ENCODE data around the gene AMACR.
"Not testable (repeated sequence)": the region's sequence is repeated elsewhere in the genome, so short reads cannot be mapped to it uniquely, and the experiment has no call there.

Gene AMACR

GRCh38 chr5:34034534-34035327 is 26.9 kb upstream of the AMACR start:
- TF ChIP-seq CTCF (IDR thresholded peaks at IDR 0.05; ENCODE audit: low read depth, low read length), result no peak
- no peak for DNase-seq
- no peak overlapping the region for H3K27ac ChIP-seq
- H3K36me3 ChIP-seq, result no peaks in the 10 kb centered on the region
- H3K27me3 ChIP-seq (ENCODE audit: insufficient read depth, low read depth, severe bottlenecking), result no peaks in the 10 kb centered on the region
- no peaks in the 10 kb centered on the region for H3K9me3 ChIP-seq (ENCODE audit: severe bottlenecking)
- no peak overlapping the region for H3K4me3 ChIP-seq (ENCODE audit: low read depth, low read length)

GRCh38 chr5:34031966-34032365 is 24.1 kb upstream of the AMACR start:
- no peak for TF ChIP-seq CTCF (IDR thresholded peaks at IDR 0.05; ENCODE audit: low read depth, low read length)
- Histone ChIP-seq H3K4me3 (ENCODE audit: low read depth, low read length) (no peak overlapping the region), H3K27me3 (ENCODE audit: insufficient read depth, low read depth, severe bottlenecking) (no peaks in the 10 kb centered on the region), H3K9me3 (ENCODE audit: severe bottlenecking) (no peaks in the 10 kb centered on the region), H3K36me3 (no peaks in the 10 kb centered on the region), H3K27ac (no peak overlapping the region)
- DNase-seq, result no peak

- no peak overlapping the region for H3K27ac ChIP-seq
- no peaks in the 10 kb centered on the region for H3K9me3 ChIP-seq (ENCODE audit: severe bottlenecking)
- H3K36me3 ChIP-seq, result no peaks in the 10 kb centered on the region
- H3K27me3 ChIP-seq (ENCODE audit: insufficient read depth, low read depth, severe bottlenecking), result no peaks in the 10 kb centered on the region
- H3K4me3 ChIP-seq (ENCODE audit: low read depth, low read length), result no peak overlapping the region
- TF ChIP-seq CTCF (IDR thresholded peaks at IDR 0.05; ENCODE audit: low read depth, low read length), result no peak
- DNase-seq, result no peak
Observed at GRCh38 chr5:34031117-34031516, 23.3 kb upstream of the AMACR start.

GRCh38 chr5:34030585-34030984 is 22.7 kb upstream of the AMACR start:
- not testable (repeated sequence) for H3K4me3 ChIP-seq (ENCODE audit: low read depth, low read length); H3K9me3 ChIP-seq (ENCODE audit: severe bottlenecking); H3K36me3 ChIP-seq; DNase-seq; H3K27ac ChIP-seq; H3K27me3 ChIP-seq (ENCODE audit: insufficient read depth, low read depth, severe bottlenecking)

GRCh38 chr5:34030048-34030447 is 22.2 kb upstream of the AMACR start:
- no peaks in the 10 kb centered on the region for H3K36me3 ChIP-seq
- H3K9me3 ChIP-seq (ENCODE audit: severe bottlenecking), result no peaks in the 10 kb centered on the region
- no peaks in the 10 kb centered on the region for H3K27me3 ChIP-seq (ENCODE audit: insufficient read depth, low read depth, severe bottlenecking)
- DNase-seq, result no peak
- TF ChIP-seq CTCF (IDR thresholded peaks at IDR 0.05; ENCODE audit: low read depth, low read length), result no peak
- no peak overlapping the region for H3K27ac ChIP-seq
- no peak overlapping the region for H3K4me3 ChIP-seq (ENCODE audit: low read depth, low read length)

GRCh38 chr5:34028349-34028748 is 20.5 kb upstream of the AMACR start:
- no peaks in the 10 kb centered on the region for H3K36me3 ChIP-seq

More at GRCh38 chr5:34028349-34028748, 20.5 kb upstream of the AMACR start:
- H3K4me3 ChIP-seq (ENCODE audit: low read depth, low read length), result no peak overlapping the region
- no peak overlapping the region for H3K27ac ChIP-seq
- no peak for DNase-seq
- H3K27me3 ChIP-seq (ENCODE audit: insufficient read depth, low read depth, severe bottlenecking), result no peaks in the 10 kb centered on the region
- H3K9me3 ChIP-seq (ENCODE audit: severe bottlenecking), result no peaks in the 10 kb centered on the region
- no peak for TF ChIP-seq CTCF (IDR thresholded peaks at IDR 0.05; ENCODE audit: low read depth, low read length)
